HFF-Myc (cell line): ENCODE data around the gene ANGPTL8.

Experiments
- DNase-seq: peaks from one replicate; pipeline ENCODE4 v3.0.0-alpha.2; 2011; ENCODE audit warnings: low read depth; ENCODE audit errors: extremely low read depth
- H3K4me3 ChIP-seq: replicated peaks from 2 replicates; pipeline ENCODE4 v1.5.1; 2011; ENCODE audit warnings: low read depth, mild to moderate bottlenecking, control low read depth, low read length
- CTCF ChIP-seq: IDR thresholded peaks from 2 replicates; pipeline ENCODE4 v1.5.1; 2012; ENCODE audit warnings: mild to moderate bottlenecking, low read depth, low read length, control low read depth; ENCODE audit errors: missing control alignments

ANGPTL8 gene

GRCh38 chr19:11290256-11290655 is 50.8 kb downstream of the ANGPTL8 start:
- no peak for DNase-seq
- no peak overlapping the region for H3K4me3 ChIP-seq
- TF ChIP-seq CTCF, result no peak

- no peak for TF ChIP-seq CTCF
- H3K4me3 ChIP-seq, result no peak overlapping the region
- no peak for DNase-seq
Measured at GRCh38 chr19:11291415-11291814, 52.0 kb downstream of the ANGPTL8 start.
